ENCODE results near the gene INTS11. TPM values are rescaled to one million over a fixed set of nuclear protein-coding genes. Genes with fewer than 3 reads are reported as not detected.

INTS11 gene
- total and polyA plus RNA-seq, 2 of the 13 experiments (the other 11 are each of a cell fraction or from before 2014, with no cell fraction given), result 52.8 to 94.8 TPM

DNA sequence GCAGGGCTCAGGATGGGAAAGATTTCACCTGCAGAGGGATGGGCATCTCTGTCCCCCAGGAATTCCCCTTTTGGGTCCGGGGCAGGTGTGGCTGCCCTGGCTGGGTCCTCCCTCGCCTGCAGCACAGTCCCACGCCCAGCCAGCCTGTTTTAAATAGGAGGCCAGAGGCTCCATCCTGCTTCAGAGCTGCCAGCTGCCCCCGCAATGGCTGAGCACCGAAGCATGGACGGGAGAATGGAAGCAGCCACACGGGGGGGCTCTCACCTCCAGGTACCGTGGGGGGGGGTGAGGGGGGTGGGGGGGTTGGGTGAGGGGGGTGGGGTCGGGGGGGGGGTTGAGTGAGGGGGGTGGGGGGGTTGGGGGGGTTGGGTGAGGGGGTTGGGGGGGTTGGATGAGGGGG, 40.6 kb downstream of the INTS11 start:
- intact Hi-C loops (cut with micrococcal nuclease; ENCODE audit: unreplicated experiment) (no loop called here), in situ Hi-C loops (cut with HindIII; ENCODE audit: extremely low pct_ligation_motif_present, low pct_unique_long_range_greater_than_20kb) (no loop called here)
- H3K4me1 ChIP-seq (ENCODE audit: insufficient read depth, low read length), result peaks cover 58% of the 10 kb centered on the region
- no peak overlapping the region for H2AFZ ChIP-seq (ENCODE audit: low read length)
- CTCF ChIA-PET (ENCODE audit: low intra/inter-chr PET ratio, low total read pairs), result no interaction called here
- 36% methylated on average over 5 of the region's 9 CpGs for WGBS (ENCODE audit: low lambda C conversion rate)
- no peak overlapping the region for H3K4me3 ChIP-seq (replicated peaks in 1 of 3; ENCODE audit: insufficient read depth in 1 of 3, low read depth in 2 of 3, low read length in 3 of 3)
- H3K27ac ChIP-seq (ENCODE audit: extremely low read length, insufficient read depth, low read length), result no peak overlapping the region
- POLR2A ChIA-PET, result no interaction called here
- H3K9me3 ChIP-seq (ENCODE audit: low read length), result no peaks in the 10 kb centered on the region
- no peaks in the 10 kb centered on the region for H4K20me1 ChIP-seq (ENCODE audit: insufficient read depth, low read length)
- H3K36me3 ChIP-seq (replicated peaks in 1 of 2; ENCODE audit: control insufficient read depth in 1 of 2, insufficient read depth in 2 of 2, low read length in 2 of 2), result no peaks in the 10 kb centered on the region
- ATAC-seq (no peak), FAIRE-seq (no peak), DNase-seq (ENCODE audit: low spot score) (no peak)
- BruUV-seq (replicated peaks), result no TSS peak
- no peak overlapping the region for H3K9ac ChIP-seq (ENCODE audit: insufficient read depth, low read depth, low read length)
- H3K79me2 ChIP-seq (ENCODE audit: insufficient read depth, low read length), result no peaks in the 10 kb centered on the region
- H3K4me2 ChIP-seq (ENCODE audit: low read depth, low read length), result no peak overlapping the region
- peaks cover 0 to 2% of the 10 kb centered on the region in 2 experiments; a peak in 1 of 5 replicates for H3K27me3 ChIP-seq (ENCODE audit: control insufficient read depth in 1 of 2, insufficient read depth in 2 of 2, low read length in 2 of 2)
- TF ChIP-seq KLF15 (CRISPR knock-in tag; IDR thresholded peaks at IDR 0.05; ENCODE audit: borderline replicate concordance) (no peak), HIVEP1 (CRISPR knock-in tag; IDR thresholded peaks at IDR 0.05) (no peak), REXO4 (CRISPR knock-in tag; IDR thresholded peaks at IDR 0.05; ENCODE audit: borderline replicate concordance) (no peak), SP2 (CRISPR knock-in tag; IDR thresholded peaks at IDR 0.05) (no peak)
- TF ChIP-seq, protein P1, sequence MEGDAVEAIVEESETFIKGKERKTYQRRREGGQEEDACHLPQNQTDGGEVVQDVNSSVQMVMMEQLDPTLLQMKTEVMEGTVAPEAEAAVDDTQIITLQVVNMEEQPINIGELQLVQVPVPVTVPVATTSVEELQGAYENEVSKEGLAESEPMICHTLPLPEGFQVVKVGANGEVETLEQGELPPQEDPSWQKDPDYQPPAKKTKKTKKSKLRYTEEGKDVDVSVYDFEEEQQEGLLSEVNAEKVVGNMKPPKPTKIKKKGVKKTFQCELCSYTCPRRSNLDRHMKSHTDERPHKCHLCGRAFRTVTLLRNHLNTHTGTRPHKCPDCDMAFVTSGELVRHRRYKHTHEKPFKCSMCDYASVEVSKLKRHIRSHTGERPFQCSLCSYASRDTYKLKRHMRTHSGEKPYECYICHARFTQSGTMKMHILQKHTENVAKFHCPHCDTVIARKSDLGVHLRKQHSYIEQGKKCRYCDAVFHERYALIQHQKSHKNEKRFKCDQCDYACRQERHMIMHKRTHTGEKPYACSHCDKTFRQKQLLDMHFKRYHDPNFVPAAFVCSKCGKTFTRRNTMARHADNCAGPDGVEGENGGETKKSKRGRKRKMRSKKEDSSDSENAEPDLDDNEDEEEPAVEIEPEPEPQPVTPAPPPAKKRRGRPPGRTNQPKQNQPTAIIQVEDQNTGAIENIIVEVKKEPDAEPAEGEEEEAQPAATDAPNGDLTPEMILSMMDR (CRISPR knock-in tag; IDR thresholded peaks at IDR 0.05), result peak; percentile 21; the same call in 1 of the 2 replicates
- TF ChIP-seq, protein P2, sequence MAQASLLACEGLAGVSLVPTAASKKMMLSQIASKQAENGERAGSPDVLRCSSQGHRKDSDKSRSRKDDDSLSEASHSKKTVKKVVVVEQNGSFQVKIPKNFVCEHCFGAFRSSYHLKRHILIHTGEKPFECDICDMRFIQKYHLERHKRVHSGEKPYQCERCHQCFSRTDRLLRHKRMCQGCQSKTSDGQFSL (CRISPR knock-in tag; IDR thresholded peaks at IDR 0.05), result 0 out of 2 replicates have a peak, but pooled peaks have one; percentile 43

DNA sequence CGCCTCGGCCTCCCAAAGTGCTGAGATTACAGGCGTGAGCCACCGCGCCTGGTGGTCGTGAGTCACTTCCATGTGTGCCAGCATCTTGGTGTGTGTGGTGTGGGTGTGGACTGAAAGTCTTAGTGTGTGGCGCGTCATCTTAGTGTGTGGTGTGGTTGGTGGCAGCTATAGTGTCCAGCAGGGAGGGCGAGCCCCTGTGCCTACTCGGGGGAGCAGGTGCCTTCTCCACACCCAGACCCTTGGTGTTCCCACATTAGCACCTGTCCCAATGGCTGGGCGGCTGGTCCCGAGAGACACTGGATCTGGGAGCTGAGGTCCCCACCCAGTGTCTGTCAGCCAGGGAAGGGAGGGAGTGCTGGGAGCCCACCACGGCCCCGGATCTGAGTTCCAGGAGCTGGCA, 41.5 kb downstream of the INTS11 start:
- Histone ChIP-seq H3K79me2 (ENCODE audit: insufficient read depth, low read length) (no peaks in the 10 kb centered on the region), H4K20me1 (ENCODE audit: insufficient read depth, low read length) (no peaks in the 10 kb centered on the region), H3K36me3 (replicated peaks in 1 of 2; ENCODE audit: control insufficient read depth in 1 of 2, insufficient read depth in 2 of 2, low read length in 2 of 2) (no peaks in the 10 kb centered on the region), H3K27me3 (ENCODE audit: control insufficient read depth in 1 of 2, insufficient read depth in 2 of 2, low read length in 2 of 2) (peaks cover 0 to 2% of the 10 kb centered on the region in 2 experiments; a peak in 1 of 5 replicates), H3K9ac (ENCODE audit: insufficient read depth, low read depth, low read length) (no peak overlapping the region), H3K4me2 (ENCODE audit: low read depth, low read length) (no peak overlapping the region), H3K9me3 (ENCODE audit: low read length) (no peaks in the 10 kb centered on the region), H2AFZ (ENCODE audit: low read length) (no peak overlapping the region), H3K27ac (ENCODE audit: extremely low read length, insufficient read depth, low read length) (no peak overlapping the region), H3K4me3 (replicated peaks in 1 of 3; ENCODE audit: insufficient read depth in 1 of 3, low read depth in 2 of 3, low read length in 3 of 3) (no peak overlapping the region), H3K4me1 (ENCODE audit: insufficient read depth, low read length) (peaks cover 67% of the 10 kb centered on the region)
- intact Hi-C loops (cut with micrococcal nuclease; ENCODE audit: unreplicated experiment) (no loop called here), in situ Hi-C loops (cut with HindIII; ENCODE audit: extremely low pct_ligation_motif_present, low pct_unique_long_range_greater_than_20kb) (no loop called here)
- no peak for ATAC-seq
- no peak for FAIRE-seq
- ChIA-PET CTCF (ENCODE audit: low intra/inter-chr PET ratio, low total read pairs) (no interaction called here), POLR2A (no interaction called here)
- WGBS (ENCODE audit: low lambda C conversion rate), result 91% methylated on average over 12 of the region's 14 CpGs
- DNase-seq (ENCODE audit: low spot score), result no peak
- BruUV-seq (replicated peaks), result no TSS peak
- TF ChIP-seq MYNN (CRISPR knock-in tag; IDR thresholded peaks at IDR 0.05; ENCODE audit: low read depth) (no peak), NKX3-1 (CRISPR knock-in tag; IDR thresholded peaks at IDR 0.05) (no peak), ZSCAN20 (CRISPR knock-in tag; IDR thresholded peaks at IDR 0.05; ENCODE audit: borderline replicate concordance) (no peak), ZNF251 (CRISPR knock-in tag; IDR thresholded peaks at IDR 0.05) (no peak), MTF2 (CRISPR knock-in tag; IDR thresholded peaks at IDR 0.05; ENCODE audit: borderline replicate concordance) (no peak), ZNF331 (CRISPR knock-in tag; IDR thresholded peaks at IDR 0.05) (no peak), SRSF9 (IDR thresholded peaks at IDR 0.05; ENCODE audit: borderline replicate concordance, insufficient read depth, low read depth, low read length, poor library complexity, severe bottlenecking) (no peak), ZMAT3 (CRISPR knock-in tag; conservative IDR thresholded peaks at IDR 0.05) (no peak)
- TF ChIP-seq, protein P3, sequence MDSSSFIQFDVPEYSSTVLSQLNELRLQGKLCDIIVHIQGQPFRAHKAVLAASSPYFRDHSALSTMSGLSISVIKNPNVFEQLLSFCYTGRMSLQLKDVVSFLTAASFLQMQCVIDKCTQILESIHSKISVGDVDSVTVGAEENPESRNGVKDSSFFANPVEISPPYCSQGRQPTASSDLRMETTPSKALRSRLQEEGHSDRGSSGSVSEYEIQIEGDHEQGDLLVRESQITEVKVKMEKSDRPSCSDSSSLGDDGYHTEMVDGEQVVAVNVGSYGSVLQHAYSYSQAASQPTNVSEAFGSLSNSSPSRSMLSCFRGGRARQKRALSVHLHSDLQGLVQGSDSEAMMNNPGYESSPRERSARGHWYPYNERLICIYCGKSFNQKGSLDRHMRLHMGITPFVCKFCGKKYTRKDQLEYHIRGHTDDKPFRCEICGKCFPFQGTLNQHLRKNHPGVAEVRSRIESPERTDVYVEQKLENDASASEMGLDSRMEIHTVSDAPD (CRISPR knock-in tag; IDR thresholded peaks at IDR 0.05), result no peak
- TF ChIP-seq, protein P4, sequence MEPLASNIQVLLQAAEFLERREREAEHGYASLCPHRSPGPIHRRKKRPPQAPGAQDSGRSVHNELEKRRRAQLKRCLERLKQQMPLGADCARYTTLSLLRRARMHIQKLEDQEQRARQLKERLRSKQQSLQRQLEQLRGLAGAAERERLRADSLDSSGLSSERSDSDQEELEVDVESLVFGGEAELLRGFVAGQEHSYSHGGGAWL (CRISPR knock-in tag; IDR thresholded peaks at IDR 0.05), result no peak
